ENCODE data around the gene FGR. TPM values are rescaled to one million over a fixed set of nuclear protein-coding genes. Genes with fewer than 3 reads are reported as not detected.

FGR gene
- total and polyA plus RNA-seq, 4 donors, result 4.0 to 8.5 (median 5.4) TPM

DNA sequence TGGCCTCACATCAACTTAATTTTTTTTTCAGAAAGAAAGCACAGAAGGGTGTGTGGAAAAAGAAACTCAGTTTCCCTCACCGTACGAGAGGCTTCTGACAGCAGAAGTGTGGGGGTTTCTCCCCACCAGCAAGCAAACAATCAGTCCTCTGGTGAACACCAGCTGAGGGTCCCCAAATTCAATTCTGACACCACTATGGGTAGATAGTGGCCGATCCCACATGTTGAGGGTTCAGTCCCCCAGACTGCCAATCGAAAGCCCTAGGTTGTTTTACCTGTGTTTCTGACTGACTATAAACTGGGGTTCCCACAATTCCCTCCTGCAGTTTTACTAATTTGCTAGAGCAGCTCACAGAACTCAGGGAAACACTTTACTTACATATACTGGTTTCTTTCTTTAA, 34.9 kb upstream of the FGR start:
- WGBS (ENCODE audit: insufficient coverage), result 80% methylated on average over 1 of the region's 4 CpGs
- Histone ChIP-seq H3K4me1 (ENCODE audit: control insufficient read depth, insufficient read depth, low read length) (peaks cover 14% of the 10 kb centered on the region), H3K36me3 (ENCODE audit: control insufficient read depth, insufficient read depth, low read length) (peaks cover 6% of the 10 kb centered on the region), H3K27me3 (ENCODE audit: control insufficient read depth, insufficient read depth, low read length) (no peaks in the 10 kb centered on the region), H3K27ac (ENCODE audit: low read depth, low read length) (no peak overlapping the region), H3K9me3 (ENCODE audit: control insufficient read depth, insufficient read depth, low read length) (no peaks in the 10 kb centered on the region), H3K4me3 (ENCODE audit: low read depth, low read length) (no peak overlapping the region)
- DNase-seq (ENCODE audit: low read depth in 4 of 6, low spot score in 6 of 6), result no peak

DNA sequence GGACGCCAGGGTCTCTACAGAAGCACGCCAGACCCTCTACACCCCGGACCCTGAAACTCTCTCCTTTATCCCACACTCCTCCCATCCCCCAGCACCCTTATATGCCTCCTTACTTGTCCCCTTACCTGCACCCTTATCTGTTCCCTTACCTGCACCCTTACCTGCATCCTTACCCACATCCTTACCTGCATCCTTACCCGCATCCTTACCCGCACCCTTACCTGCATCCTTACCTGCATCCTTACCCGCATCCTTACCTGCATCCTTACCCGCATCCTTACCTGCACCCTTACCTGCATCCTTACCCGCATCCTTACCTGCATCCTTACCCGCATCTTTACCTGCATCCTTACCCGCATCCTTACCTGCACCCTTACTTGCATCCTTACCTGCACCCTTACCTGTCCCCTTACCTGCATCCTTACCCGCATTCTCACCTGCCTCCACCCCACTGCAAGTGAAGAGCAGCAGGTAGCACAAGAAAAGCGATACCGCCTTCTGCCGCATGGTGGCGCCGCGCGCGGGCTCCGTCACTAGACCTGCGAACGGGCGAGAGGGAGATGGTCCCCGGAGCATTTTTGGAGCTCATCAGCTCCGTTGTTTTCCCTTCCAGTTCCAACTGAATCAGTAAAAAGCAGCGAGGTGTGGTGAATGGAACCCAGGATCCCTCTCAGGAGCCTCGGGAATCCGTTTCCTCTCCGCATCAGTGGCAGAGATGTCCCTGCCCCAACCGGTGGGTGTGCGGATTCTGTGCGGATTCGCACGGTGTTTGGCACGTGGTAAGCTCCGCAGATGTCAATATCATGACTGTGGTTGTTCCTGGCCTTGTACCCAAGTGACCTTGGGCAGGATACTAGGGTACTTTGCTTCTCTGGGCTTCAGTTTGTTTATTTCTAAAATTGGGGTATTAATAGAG, 34.1 kb upstream of the FGR start:
- Histone ChIP-seq H3K4me3 (ENCODE audit: low read depth, low read length) (peak overlapping the region; percentile 51), H3K27ac (ENCODE audit: low read depth, low read length) (peak overlapping the region; percentile 33), H3K4me1 (ENCODE audit: control insufficient read depth, insufficient read depth, low read length) (peaks cover 14% of the 10 kb centered on the region), H3K27me3 (ENCODE audit: control insufficient read depth, insufficient read depth, low read length) (no peaks in the 10 kb centered on the region), H3K9me3 (ENCODE audit: control insufficient read depth, insufficient read depth, low read length) (no peaks in the 10 kb centered on the region), H3K36me3 (ENCODE audit: control insufficient read depth, insufficient read depth, low read length) (peaks cover 6% of the 10 kb centered on the region)
- peak in 3 of 6 donors; percentile 43 to 87 (median 80) for DNase-seq (ENCODE audit: low read depth in 4 of 6, low spot score in 6 of 6)
- WGBS (ENCODE audit: insufficient coverage), result 14% methylated on average over 33 of the region's 36 CpGs

DNA sequence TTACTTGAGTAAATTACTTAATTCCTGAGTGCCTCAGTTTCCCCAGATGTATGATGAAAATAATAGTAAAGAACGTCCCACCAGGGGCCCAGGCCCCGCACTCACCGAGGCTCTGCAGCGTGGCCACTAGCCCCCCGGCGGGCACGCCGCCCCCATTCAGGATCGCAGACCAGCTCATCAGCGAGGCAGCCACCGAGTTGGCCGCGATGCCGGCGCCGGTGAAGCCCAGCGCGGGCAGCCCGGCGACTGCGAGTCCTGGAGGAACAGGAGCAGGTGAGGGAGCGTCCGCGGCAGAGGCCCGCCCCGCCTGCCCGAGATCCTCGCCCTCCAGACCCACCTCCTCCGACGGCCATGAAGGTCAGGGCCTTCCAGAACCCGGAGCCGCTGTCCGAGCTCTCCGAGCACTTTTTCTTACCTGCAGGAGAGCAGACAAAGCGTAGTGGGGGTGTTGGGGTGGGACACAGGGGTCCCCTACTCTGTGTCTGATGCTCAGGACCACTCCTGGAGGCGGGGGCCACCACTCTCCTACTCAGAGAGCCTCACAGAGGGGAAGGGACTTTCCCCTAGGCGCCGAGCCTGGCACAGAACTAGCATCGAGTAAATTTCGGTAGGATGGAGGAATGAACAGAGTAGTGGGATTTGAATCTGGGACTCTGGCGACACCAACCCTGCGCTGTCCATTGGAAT, 33.3 kb upstream of the FGR start:
- no peaks in the 10 kb centered on the region for H3K9me3 ChIP-seq (ENCODE audit: control insufficient read depth, insufficient read depth, low read length)
- no peaks in the 10 kb centered on the region for H3K27me3 ChIP-seq (ENCODE audit: control insufficient read depth, insufficient read depth, low read length)
- no peak overlapping the region for H3K4me3 ChIP-seq (ENCODE audit: low read depth, low read length)
- DNase-seq (ENCODE audit: low read depth in 4 of 6, low spot score in 6 of 6), result no peak
- H3K36me3 ChIP-seq (ENCODE audit: control insufficient read depth, insufficient read depth, low read length), result peaks cover 6% of the 10 kb centered on the region
- 78% methylated on average over 32 of the region's 42 CpGs for WGBS (ENCODE audit: insufficient coverage)
- no peak overlapping the region for H3K27ac ChIP-seq (ENCODE audit: low read depth, low read length)
- peaks cover 14% of the 10 kb centered on the region for H3K4me1 ChIP-seq (ENCODE audit: control insufficient read depth, insufficient read depth, low read length)

GRCh38 chr1:27666791-27667254, 31.8 kb upstream of the FGR start:
- H3K27ac ChIP-seq (ENCODE audit: low read depth, low read length), result no peak overlapping the region
- 65% methylated on average over 4 of the region's 6 CpGs for WGBS (ENCODE audit: insufficient coverage)
- H3K36me3 ChIP-seq (ENCODE audit: control insufficient read depth, insufficient read depth, low read length), result peaks cover 6% of the 10 kb centered on the region
- no peak overlapping the region for H3K4me3 ChIP-seq (ENCODE audit: low read depth, low read length)
- H3K4me1 ChIP-seq (ENCODE audit: control insufficient read depth, insufficient read depth, low read length), result peaks cover 18% of the 10 kb centered on the region
- H3K27me3 ChIP-seq (ENCODE audit: control insufficient read depth, insufficient read depth, low read length), result no peaks in the 10 kb centered on the region
- no peak for DNase-seq (ENCODE audit: low read depth in 4 of 6, low spot score in 6 of 6)
- no peaks in the 10 kb centered on the region for H3K9me3 ChIP-seq (ENCODE audit: control insufficient read depth, insufficient read depth, low read length)

GRCh38 chr1:27666294-27666693, 31.3 kb upstream of the FGR start:
- peaks cover 17% of the 10 kb centered on the region for H3K4me1 ChIP-seq (ENCODE audit: control insufficient read depth, insufficient read depth, low read length)
- 92% methylated on average over 4 of the region's 4 CpGs for WGBS (ENCODE audit: insufficient coverage)
- H3K4me3 ChIP-seq (ENCODE audit: low read depth, low read length), result no peak overlapping the region
- H3K36me3 ChIP-seq (ENCODE audit: control insufficient read depth, insufficient read depth, low read length), result peaks cover 6% of the 10 kb centered on the region
- DNase-seq (ENCODE audit: low read depth in 4 of 6, low spot score in 6 of 6), result no peak
- H3K9me3 ChIP-seq (ENCODE audit: control insufficient read depth, insufficient read depth, low read length), result no peaks in the 10 kb centered on the region
- H3K27ac ChIP-seq (ENCODE audit: low read depth, low read length), result no peak overlapping the region
- no peaks in the 10 kb centered on the region for H3K27me3 ChIP-seq (ENCODE audit: control insufficient read depth, insufficient read depth, low read length)

DNA sequence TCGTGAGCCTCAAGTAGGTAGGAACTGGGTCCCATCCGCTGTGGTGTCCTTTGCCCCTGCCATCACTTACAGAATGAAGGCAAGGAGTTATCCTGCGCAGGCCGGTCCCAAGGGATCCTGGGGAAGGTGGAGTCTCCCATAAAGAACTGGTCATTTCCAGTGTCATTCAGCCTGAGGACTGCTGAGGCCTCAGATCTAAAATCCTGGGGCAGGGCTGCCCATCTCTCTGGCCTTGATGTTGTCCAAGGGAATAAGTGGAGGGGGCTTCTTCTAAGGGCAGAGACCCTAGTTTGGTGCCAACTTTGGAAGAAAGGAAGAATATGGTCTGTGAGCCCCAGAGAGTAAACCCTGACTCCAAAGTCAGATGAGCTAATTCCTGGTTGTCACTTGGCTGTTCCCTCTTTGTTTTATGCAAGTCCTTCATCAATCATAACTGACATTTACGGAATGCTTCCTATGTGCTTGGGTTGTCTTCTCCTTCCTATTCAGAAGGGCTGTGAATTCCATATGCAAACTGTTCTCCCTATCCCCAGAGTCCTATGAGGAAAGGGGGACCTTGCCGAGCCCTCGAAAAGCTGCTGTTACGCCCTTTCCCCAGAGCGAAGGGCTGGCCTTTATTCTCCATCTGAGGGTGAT, 30.1 kb upstream of the FGR start:
- peaks cover 6% of the 10 kb centered on the region for H3K36me3 ChIP-seq (ENCODE audit: control insufficient read depth, insufficient read depth, low read length)

GRCh38 chr1:27664291-27664690, 29.3 kb upstream of the FGR start:
- Histone ChIP-seq H3K9me3 (ENCODE audit: control insufficient read depth, insufficient read depth, low read length) (no peaks in the 10 kb centered on the region), H3K4me1 (ENCODE audit: control insufficient read depth, insufficient read depth, low read length) (peaks cover 23% of the 10 kb centered on the region), H3K27ac (ENCODE audit: low read depth, low read length) (no peak overlapping the region), H3K27me3 (ENCODE audit: control insufficient read depth, insufficient read depth, low read length) (no peaks in the 10 kb centered on the region), H3K4me3 (ENCODE audit: low read depth, low read length) (no peak overlapping the region), H3K36me3 (ENCODE audit: control insufficient read depth, insufficient read depth, low read length) (peaks cover 6% of the 10 kb centered on the region)
- WGBS (ENCODE audit: insufficient coverage), result 79% methylated on average over 8 of the region's 8 CpGs
- no peak for DNase-seq (ENCODE audit: low read depth in 4 of 6, low spot score in 6 of 6)

More for the DNA sequence above, 30.1 kb upstream of the FGR start:
- 77% methylated on average over 6 of the region's 9 CpGs for whole genome bisulfite sequencing (ENCODE audit: insufficient coverage)
- H3K27me3 ChIP-seq (ENCODE audit: control insufficient read depth, insufficient read depth, low read length), result no peaks in the 10 kb centered on the region
- no peaks in the 10 kb centered on the region for H3K9me3 ChIP-seq (ENCODE audit: control insufficient read depth, insufficient read depth, low read length)
- no peak for DNase-seq (ENCODE audit: low read depth in 4 of 6, low spot score in 6 of 6)
- no peak overlapping the region for H3K27ac ChIP-seq (ENCODE audit: low read depth, low read length)
- H3K4me1 ChIP-seq (ENCODE audit: control insufficient read depth, insufficient read depth, low read length), result peaks cover 21% of the 10 kb centered on the region
- H3K4me3 ChIP-seq (ENCODE audit: low read depth, low read length), result no peak overlapping the region

- WGBS (ENCODE audit: insufficient coverage), result 17% methylated on average over 10 of the region's 12 CpGs
- Histone ChIP-seq H3K9me3 (ENCODE audit: control insufficient read depth, insufficient read depth, low read length) (no peaks in the 10 kb centered on the region), H3K4me3 (ENCODE audit: low read depth, low read length) (no peak overlapping the region), H3K27me3 (ENCODE audit: control insufficient read depth, insufficient read depth, low read length) (no peaks in the 10 kb centered on the region), H3K36me3 (ENCODE audit: control insufficient read depth, insufficient read depth, low read length) (peaks cover 3% of the 10 kb centered on the region), H3K27ac (ENCODE audit: low read depth, low read length) (peak overlapping the region; percentile 79), H3K4me1 (ENCODE audit: control insufficient read depth, insufficient read depth, low read length) (peaks cover 22% of the 10 kb centered on the region)
- peak; percentile 72 to 96 (median 85) for DNase-seq (ENCODE audit: low read depth in 4 of 6, low spot score in 6 of 6)
Measured at GRCh38 chr1:27662707-27663393, 27.9 kb upstream of the FGR start.

DNA sequence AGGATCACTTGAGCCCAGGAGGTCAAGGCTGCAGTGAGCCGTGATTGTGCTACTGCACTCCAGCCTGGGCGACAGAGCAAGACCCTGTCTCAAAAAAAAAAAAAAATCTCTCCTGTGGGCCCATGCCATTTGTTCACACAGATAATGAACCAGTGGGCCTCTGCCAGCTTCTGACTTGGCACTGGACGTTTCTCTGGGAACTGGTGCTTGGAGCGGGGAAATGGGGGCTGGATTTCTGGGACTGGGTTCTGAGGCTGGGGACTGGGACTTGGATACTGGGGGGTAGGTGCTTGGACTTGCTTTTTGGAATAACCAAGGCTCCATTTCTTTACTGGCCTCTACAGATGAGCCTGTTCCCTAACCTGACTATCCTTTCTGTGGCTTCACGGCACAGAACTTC, 27.3 kb upstream of the FGR start:
- 59% methylated on average over 5 of the region's 5 CpGs for WGBS (ENCODE audit: insufficient coverage)
- H3K4me3 ChIP-seq (ENCODE audit: low read depth, low read length), result no peak overlapping the region

More for the DNA sequence above, 27.3 kb upstream of the FGR start:
- H3K27me3 ChIP-seq (ENCODE audit: control insufficient read depth, insufficient read depth, low read length), result no peaks in the 10 kb centered on the region
- H3K36me3 ChIP-seq (ENCODE audit: control insufficient read depth, insufficient read depth, low read length), result peaks cover 3% of the 10 kb centered on the region
- H3K9me3 ChIP-seq (ENCODE audit: control insufficient read depth, insufficient read depth, low read length), result no peaks in the 10 kb centered on the region
- H3K4me1 ChIP-seq (ENCODE audit: control insufficient read depth, insufficient read depth, low read length), result peaks cover 22% of the 10 kb centered on the region
- peak in 2 of 6 donors; percentile 23 to 71 for DNase-seq (ENCODE audit: low read depth in 4 of 6, low spot score in 6 of 6)
- H3K27ac ChIP-seq (ENCODE audit: low read depth, low read length), result peak overlapping the region; percentile 79
